ENCODE data around the gene CD14.
"Not testable (repeated sequence)": the region's sequence is repeated elsewhere in the genome, so short reads cannot be mapped to it uniquely, and the experiment has no call there.

DNA sequence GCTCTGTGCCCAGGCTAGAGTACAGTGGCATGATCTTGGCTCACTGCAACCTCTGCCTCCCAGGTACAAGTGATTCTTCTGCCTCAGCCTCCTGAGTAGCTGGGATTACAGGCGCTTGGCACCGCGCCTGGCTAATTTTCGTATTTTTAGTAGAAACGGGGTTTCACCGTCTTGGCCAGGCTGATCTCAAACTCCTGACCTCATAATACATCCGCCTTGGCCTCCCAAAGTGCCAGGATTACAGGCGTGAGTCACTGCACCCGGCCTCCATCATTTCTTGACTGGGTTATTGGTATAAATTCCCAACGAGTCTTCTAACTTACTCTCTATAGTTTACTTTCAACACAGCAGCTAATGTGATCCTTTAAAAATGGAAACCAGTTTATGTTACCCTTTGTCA is 8.1 kb downstream of the CD14 start:
- TF ChIP-seq, protein P1, sequence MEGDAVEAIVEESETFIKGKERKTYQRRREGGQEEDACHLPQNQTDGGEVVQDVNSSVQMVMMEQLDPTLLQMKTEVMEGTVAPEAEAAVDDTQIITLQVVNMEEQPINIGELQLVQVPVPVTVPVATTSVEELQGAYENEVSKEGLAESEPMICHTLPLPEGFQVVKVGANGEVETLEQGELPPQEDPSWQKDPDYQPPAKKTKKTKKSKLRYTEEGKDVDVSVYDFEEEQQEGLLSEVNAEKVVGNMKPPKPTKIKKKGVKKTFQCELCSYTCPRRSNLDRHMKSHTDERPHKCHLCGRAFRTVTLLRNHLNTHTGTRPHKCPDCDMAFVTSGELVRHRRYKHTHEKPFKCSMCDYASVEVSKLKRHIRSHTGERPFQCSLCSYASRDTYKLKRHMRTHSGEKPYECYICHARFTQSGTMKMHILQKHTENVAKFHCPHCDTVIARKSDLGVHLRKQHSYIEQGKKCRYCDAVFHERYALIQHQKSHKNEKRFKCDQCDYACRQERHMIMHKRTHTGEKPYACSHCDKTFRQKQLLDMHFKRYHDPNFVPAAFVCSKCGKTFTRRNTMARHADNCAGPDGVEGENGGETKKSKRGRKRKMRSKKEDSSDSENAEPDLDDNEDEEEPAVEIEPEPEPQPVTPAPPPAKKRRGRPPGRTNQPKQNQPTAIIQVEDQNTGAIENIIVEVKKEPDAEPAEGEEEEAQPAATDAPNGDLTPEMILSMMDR (conservative IDR thresholded peaks at IDR 0.05 in 1 of 2, IDR thresholded peaks at IDR 0.05 in 1 of 2; ENCODE audit: extremely low read depth in 1 of 2, insufficient read depth in 1 of 2, low read depth in 1 of 2, low read length in 2 of 2): not testable (repeated sequence)
- not testable (repeated sequence) for TF ChIP-seq EZH2 (IDR thresholded peaks at IDR 0.05; ENCODE audit: borderline replicate concordance, low read length)

Data from mammary epithelial cell (primary cell).